Stimulated activated CD4-positive, alpha-beta T cell treated with anti-CD3 and anti-CD28 coated beads, Interleukin-4, amount 100 ng/mL, for 48 hours (primary cell): ENCODE measurements around the gene PTGER3.
"Not testable (repeated sequence)": the region's sequence is repeated elsewhere in the genome, so short reads cannot be mapped to it uniquely, and the experiment has no call there.

Experiments
- DNase-seq, 2 donors: peaks; one replicate each; pipeline ENCODE4 v3.0.0-alpha.2; 2020; ENCODE audit warnings: low read depth in 2 of 2

Gene PTGER3

GRCh38 chr1:70947835-70948234 lies 99.8 kb downstream of the PTGER3 start:
- DNase-seq, result no peak

GRCh38 chr1:70945676-70946075 lies 101.9 kb downstream of the PTGER3 start:
- DNase-seq, result no peak

GRCh38 chr1:70945251-70945650 lies 102.4 kb downstream of the PTGER3 start:
- no peak for DNase-seq

- no peak for DNase-seq
These were observed 106.1 kb downstream of the PTGER3 start for GRCh38 chr1:70941563-70941962.

GRCh38 chr1:70940398-70940797 lies 107.2 kb downstream of the PTGER3 start:
- DNase-seq, result not testable (repeated sequence)

GRCh38 chr1:70934194-70934961 lies 113.2 kb downstream of the PTGER3 start:
- no peak for DNase-seq

GRCh38 chr1:70930062-70930461 lies 117.6 kb downstream of the PTGER3 start:
- DNase-seq, result no peak

GRCh38 chr1:70922196-70922595 lies 125.4 kb downstream of the PTGER3 start:
- DNase-seq, result no peak
